OCI-M2 (cell line): ENCODE data around the gene CUZD1.

Experiments
- DNase-seq: peaks from one replicate; lab custom pipeline; 2025; ENCODE audit not compliant: unreplicated experiment; lab: John Stamatoyannopoulos, UW

Gene CUZD1

GRCh38 chr10:122856902-122857301 is 11.2 kb upstream of the CUZD1 start:
- DNase-seq, result no peak

DNA sequence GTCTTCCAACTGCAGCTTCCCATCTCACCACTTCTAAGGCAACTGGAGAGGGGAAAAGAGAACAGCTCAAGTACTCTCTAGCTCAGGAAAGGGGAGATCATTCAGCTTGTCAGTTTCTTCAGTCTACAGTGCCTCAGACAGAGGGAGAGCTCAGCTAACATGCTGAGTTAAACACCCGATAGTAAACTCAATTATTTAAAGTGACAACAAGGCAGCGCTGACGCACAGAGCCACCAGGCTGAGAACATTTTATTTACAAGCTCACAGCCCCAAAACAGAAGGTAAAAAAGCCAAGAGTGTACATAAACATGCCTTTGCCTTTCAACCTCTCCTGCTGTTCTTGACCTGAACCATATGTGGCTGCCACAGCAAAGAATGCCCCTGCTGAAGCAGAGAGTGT is 10.1 kb upstream of the CUZD1 start:
- DNase-seq, result no peak

DNA sequence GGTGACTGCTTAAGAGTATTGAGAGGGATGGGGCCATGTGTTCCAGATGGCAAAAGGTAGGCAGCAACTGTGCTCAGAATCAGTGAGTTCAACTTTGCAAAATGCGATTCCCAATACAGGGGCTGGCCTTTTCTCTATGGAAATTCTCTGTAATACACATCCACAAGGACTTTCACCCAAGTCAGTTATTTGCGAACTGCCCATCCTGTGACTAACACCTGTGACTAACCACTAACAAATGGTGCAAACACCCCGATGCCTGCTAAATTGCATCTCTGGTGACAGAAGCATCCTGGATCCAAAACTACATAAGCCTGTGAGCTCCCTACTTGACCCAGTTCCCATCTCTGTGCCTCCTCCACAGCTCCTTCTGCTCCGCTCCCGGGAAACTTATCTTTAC is 9.0 kb upstream of the CUZD1 start:
- no peak for DNase-seq

GRCh38 chr10:122853665-122854313 is 8.1 kb upstream of the CUZD1 start:
- DNase-seq, result no peak

GRCh38 chr10:122852261-122852660 is 6.6 kb upstream of the CUZD1 start:
- no peak for DNase-seq

DNA sequence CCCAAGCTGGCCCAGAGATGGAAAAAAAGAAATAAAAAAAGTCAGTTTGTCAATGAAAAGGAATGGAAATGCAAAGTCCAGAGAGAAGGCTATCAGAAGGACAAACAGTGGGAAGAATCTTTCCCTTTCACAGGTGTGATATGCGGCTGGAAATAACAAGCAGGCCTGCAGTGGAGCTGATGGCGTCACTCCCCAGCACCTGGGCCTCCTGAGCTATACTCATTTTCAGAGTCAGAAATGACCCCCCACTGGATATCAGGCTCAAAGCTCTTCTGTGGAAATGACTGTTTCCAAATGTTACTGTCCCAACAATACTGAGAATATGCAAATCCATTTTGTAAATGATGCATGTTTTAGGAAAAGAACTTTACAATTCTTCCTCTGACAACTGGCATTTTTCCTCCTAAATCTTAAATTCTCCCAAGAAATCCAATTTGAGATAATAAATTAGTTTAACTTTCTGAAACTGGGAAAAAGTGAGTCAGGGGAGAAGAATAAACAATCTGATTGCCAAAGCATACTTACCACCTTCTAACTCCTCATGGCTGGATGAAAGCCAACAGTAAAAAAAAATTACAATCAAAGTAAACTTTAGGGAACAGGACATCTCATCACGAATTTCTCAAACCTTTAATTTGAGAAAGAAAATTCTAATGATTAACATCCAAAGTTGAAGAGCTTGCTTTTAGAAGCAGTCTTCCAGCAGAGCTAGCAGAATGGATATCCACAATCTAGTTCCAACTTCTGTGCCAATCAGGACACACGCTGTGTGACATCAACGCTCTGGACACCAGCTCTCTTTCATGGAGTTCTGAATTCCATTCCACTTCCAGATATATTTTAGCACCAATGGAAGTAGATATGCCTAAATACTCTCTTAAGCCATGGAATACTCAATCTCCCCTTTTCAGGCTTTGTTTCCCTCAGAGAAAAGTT is 5.3 kb upstream of the CUZD1 start:
- no peak for DNase-seq

GRCh38 chr10:122849900-122850605 is 4.4 kb upstream of the CUZD1 start:
- DNase-seq, result no peak

GRCh38 chr10:122849090-122849489 is 3.4 kb upstream of the CUZD1 start:
- DNase-seq, result no peak

DNA sequence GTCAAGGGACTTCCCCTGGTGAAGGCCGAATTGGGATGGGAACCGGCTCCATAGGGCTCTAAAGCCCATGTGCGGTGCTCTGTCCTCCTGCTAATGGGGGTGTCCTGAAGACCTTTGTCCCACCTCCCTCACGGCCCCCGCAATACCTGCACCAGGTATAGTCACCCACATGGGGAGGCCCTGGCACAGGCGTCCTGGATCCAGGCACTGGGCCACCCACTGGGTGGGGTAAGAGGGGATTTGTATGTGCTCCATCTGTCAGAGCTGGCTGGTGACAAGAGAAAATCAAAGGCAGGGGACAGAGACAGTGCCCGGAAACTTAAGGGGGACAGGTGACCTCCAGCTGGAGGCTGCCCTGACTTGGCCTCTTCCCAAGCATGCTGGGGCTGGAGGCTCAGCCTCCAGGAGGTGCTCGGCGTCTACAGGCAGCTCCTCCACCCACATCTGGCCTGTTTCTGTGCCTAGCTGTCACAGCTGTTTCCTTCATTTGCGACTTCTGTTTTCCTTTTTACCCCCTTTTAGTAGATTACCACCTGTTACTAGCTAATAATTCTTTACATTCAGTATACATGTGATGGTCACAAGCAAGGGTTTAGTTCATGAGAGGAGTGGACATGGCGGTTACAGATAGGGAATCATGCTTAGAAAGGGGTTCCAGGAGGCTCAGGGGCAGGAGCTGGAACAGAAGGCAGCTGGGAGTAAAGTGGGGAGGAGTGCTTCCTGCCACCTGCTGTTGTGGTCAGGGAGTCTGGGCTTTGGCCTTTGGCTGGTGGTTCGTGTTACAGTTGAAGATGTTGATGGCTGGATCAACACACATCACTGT is 2.3 kb upstream of the CUZD1 start:
- no peak for DNase-seq

DNA sequence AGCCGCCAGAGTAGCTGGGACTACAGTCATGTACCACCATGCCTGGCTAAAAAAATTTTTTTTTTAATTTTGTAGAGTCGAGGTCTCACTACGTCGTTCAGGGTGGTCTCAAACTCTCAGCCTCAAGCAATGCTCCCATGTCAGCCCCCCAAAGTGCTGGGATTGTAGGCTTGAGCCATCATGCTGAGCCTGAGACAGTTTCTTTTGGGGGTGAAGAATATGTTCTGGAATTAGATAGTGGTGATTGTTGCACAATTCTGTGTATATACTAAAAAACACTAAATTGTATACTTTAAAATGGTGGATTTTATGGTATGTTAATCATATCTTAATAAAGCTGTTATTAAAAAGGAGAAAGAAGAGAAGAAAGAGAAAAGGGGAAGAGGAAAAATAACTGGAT is 1.5 kb downstream of the CUZD1 start:
- no peak for DNase-seq

DNA sequence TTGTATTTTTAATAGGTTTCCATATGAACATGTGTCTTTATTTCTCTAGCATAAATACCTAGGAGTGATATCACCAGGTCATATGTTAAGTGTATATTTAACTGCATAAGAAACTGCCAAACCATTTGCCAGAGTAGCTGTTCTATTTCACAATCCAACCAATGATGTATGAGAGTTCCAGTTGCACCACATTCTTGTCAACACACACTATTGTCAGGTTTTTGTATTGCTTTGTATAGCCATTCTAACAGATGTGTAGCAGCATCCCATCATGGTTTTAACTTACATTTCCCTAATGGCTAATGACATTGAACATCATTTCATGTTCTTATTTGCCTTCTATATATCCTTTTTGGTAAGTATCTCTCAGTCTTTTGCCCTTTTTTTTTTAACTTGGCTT is 4.1 kb downstream of the CUZD1 start:
- no peak for DNase-seq

GRCh38 chr10:122839505-122839904 is 6.2 kb downstream of the CUZD1 start:
- no peak for DNase-seq

DNA sequence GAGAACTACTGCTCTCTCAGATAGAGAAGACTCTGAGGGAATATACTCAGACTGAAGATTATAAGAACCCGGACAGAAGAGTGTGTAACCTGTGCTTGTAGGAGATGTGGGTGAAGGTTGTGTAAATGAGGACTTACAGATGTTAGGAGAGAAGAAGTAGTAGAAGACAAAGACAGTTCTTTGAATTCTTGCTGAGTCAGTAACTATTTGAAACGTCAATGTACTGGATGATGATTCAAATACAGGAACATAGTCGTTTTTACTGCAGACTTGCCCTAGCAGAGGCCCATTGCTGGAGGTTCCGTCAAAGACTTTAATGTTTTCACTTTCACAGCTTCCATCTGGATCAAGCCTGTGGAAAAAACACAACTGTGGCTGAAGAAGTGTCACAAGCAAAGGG is 6.8 kb downstream of the CUZD1 start:
- DNase-seq, result no peak

GRCh38 chr10:122835908-122836307 is 9.7 kb downstream of the CUZD1 start:
- no peak for DNase-seq

DNA sequence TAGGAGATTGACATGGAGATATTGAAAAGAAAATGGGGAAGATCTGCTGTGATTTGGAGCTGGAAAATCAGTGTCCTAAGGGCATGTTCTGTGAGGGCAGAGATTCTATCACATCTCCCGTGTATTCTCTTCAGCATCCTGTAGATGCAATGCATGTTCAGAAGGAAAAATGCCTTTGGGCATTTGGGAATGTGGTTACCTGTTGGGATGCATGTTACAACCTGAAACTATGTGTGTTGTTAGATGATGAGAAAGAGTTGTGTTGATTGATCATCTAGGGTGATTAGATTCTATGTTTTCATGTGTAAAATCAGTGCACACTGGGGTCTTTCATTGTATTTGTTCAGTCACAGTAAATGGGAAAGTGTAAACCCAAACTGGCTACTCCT is 14.7 kb downstream of the CUZD1 start:
- DNase-seq, result no peak

- no peak for DNase-seq
Measured at GRCh38 chr10:122830273-122830964, 15.2 kb downstream of the CUZD1 start.

- DNase-seq, result no peak
Measured at GRCh38 chr10:122829454-122829853, 16.2 kb downstream of the CUZD1 start.

- no peak for DNase-seq
Measured at GRCh38 chr10:122828716-122829255, 16.9 kb downstream of the CUZD1 start.

- no peak for DNase-seq
Measured at GRCh38 chr10:122827302-122827701, 18.4 kb downstream of the CUZD1 start.
